GM18873 (cell line): ENCODE data around the gene PBX1.

ENCODE experiments used
- ATAC-seq: cut with Tn5 transposase; IDR thresholded peaks from one replicate; pipeline ENCODE4 v1.9.1; 2021; ENCODE audit warnings: mild to moderate bottlenecking, moderate library complexity, moderate number of reproducible peaks; ENCODE audit not compliant: unreplicated experiment, low FRiP score

Gene PBX1

GRCh38 chr1:164742745-164743144 is 183.8 kb downstream of the PBX1 start:
- ATAC-seq: no peak

- no peak for ATAC-seq
Measured at GRCh38 chr1:164743976-164744375, 185.0 kb downstream of the PBX1 start.

- ATAC-seq: no peak
Measured at GRCh38 chr1:164745736-164746135, 186.8 kb downstream of the PBX1 start.

- no peak for ATAC-seq
Measured at GRCh38 chr1:164746632-164747031, 187.6 kb downstream of the PBX1 start.

GRCh38 chr1:164748253-164748899 is 189.4 kb downstream of the PBX1 start:
- ATAC-seq: no peak

GRCh38 chr1:164753521-164754077 is 194.6 kb downstream of the PBX1 start:
- no peak for ATAC-seq

- no peak for ATAC-seq
Measured at GRCh38 chr1:164754088-164754600, 195.2 kb downstream of the PBX1 start.

GRCh38 chr1:164755690-164756089 is 196.7 kb downstream of the PBX1 start:
- no peak for ATAC-seq

GRCh38 chr1:164756741-164757140 is 197.8 kb downstream of the PBX1 start:
- ATAC-seq: no peak

- no peak for ATAC-seq
Measured at GRCh38 chr1:164757625-164758024, 198.6 kb downstream of the PBX1 start.

- no peak for ATAC-seq
Measured at GRCh38 chr1:164759144-164759920, 200.3 kb downstream of the PBX1 start.

GRCh38 chr1:164759979-164760469 is 201.0 kb downstream of the PBX1 start:
- ATAC-seq: no peak

GRCh38 chr1:164760569-164760968 is 201.6 kb downstream of the PBX1 start:
- ATAC-seq: no peak

GRCh38 chr1:164761009-164761408 is 202.0 kb downstream of the PBX1 start:
- ATAC-seq: no peak

GRCh38 chr1:164763098-164763497 is 204.1 kb downstream of the PBX1 start:
- no peak for ATAC-seq

GRCh38 chr1:164764333-164764732 is 205.3 kb downstream of the PBX1 start:
- ATAC-seq: no peak

GRCh38 chr1:164765557-164765956 is 206.6 kb downstream of the PBX1 start:
- ATAC-seq: no peak

GRCh38 chr1:164765992-164766720 is 207.2 kb downstream of the PBX1 start:
- ATAC-seq: no peak

- no peak for ATAC-seq
Measured at GRCh38 chr1:164767752-164768402, 208.9 kb downstream of the PBX1 start.

- no peak for ATAC-seq
Measured at GRCh38 chr1:164768619-164769018, 209.6 kb downstream of the PBX1 start.
